ENCODE data around the gene BANF2. TPM values are rescaled to one million over a fixed set of nuclear protein-coding genes. Genes with fewer than 3 reads are reported as not detected.

Gene BANF2
- total and polyA plus RNA-seq, 2 of the 13 experiments (the other 11 are each of a cell fraction or from before 2014, with no cell fraction given): 0.35 TPM; not detected in 1

DNA sequence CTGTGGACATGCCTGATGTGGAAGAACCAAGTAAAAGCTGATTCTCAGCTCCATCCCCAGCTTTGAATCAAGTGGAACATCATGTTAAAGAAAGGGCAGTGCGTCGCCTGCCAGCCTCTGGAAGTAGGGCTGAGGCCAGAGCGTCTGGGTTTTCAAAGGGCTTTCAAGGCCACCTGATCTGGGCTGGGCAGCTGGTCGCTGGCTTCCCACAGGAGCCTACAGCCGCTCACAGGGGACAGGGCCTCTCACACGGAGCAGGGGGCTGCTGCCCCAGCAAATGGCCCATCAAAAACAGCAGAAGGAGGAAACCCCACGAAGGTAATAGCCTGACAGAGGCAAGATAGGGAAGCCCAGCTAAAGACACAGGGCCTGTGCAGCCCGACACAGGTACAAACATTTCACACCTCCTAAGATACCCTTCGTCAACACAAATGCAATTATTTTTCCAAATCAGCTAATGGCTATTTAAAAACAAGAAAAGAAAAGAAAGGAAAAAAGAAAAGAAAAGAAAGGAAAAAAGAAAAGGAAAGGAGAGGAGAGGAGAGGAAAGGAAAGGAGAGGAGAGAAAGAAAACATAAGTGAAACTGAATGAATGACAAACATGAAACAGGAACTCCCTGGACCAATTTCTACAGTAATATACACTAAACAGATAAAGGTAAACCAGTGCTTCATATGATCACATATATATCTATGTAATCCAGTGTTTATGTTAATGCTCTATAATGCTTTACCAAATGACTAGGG, 42.5 kb upstream of the BANF2 start:
- ATAC-seq (peak; percentile 3; the same call in 1 of the 3 replicates), DNase-seq (ENCODE audit: low spot score) (no peak), FAIRE-seq (no peak)
- intact Hi-C loops (cut with micrococcal nuclease; ENCODE audit: unreplicated experiment): loop anchor here (5.0 kb wide), 1 partner anchor 240 kb away; no protein-coding TSS in a partner anchor
- peaks cover 20% of the 10 kb centered on the region for H3K4me1 ChIP-seq (ENCODE audit: insufficient read depth, low read length)
- H3K9ac ChIP-seq (ENCODE audit: insufficient read depth, low read depth, low read length): no peak overlapping the region
- ChIA-PET CTCF (ENCODE audit: low intra/inter-chr PET ratio, low total read pairs) (interaction anchor here (2.1 kb wide), 1 partner anchor 241 kb away, joined by 7 read pairs; no protein-coding TSS in a partner anchor), POLR2A (interaction anchor here (0.5 to 1.1 kb wide), 2 partner anchors 25 to 310 kb away, joined by 3 to 4 read pairs; partner anchors contain the start of gene RRBP1)
- H3K4me2 ChIP-seq (ENCODE audit: low read depth, low read length): no peak overlapping the region
- H3K27ac ChIP-seq (ENCODE audit: extremely low read length, insufficient read depth, low read length): no peak overlapping the region
- H4K20me1 ChIP-seq (ENCODE audit: insufficient read depth, low read length): peaks cover 87% of the 10 kb centered on the region
- 86% methylated on average over 9 of the region's 9 CpGs for WGBS (ENCODE audit: low lambda C conversion rate)
- BruUV-seq (replicated peaks): no TSS peak
- no peaks in the 10 kb centered on the region for H3K9me3 ChIP-seq (ENCODE audit: low read length)
- in situ Hi-C loops (cut with HindIII; ENCODE audit: extremely low pct_ligation_motif_present, low pct_unique_long_range_greater_than_20kb): no loop called here
- no peaks in the 10 kb centered on the region for H3K27me3 ChIP-seq (ENCODE audit: control insufficient read depth in 1 of 2, insufficient read depth in 2 of 2, low read length in 2 of 2)
- H2AFZ ChIP-seq (ENCODE audit: low read length): no peak overlapping the region
- H3K4me3 ChIP-seq (replicated peaks in 1 of 3; ENCODE audit: insufficient read depth in 1 of 3, low read depth in 2 of 3, low read length in 3 of 3): no peak overlapping the region
- H3K36me3 ChIP-seq (replicated peaks in 1 of 2; ENCODE audit: control insufficient read depth in 1 of 2, insufficient read depth in 2 of 2, low read length in 2 of 2): peaks cover 60 to 76% of the 10 kb centered on the region in 2 experiments
- H3K79me2 ChIP-seq (ENCODE audit: insufficient read depth, low read length): peaks cover 82% of the 10 kb centered on the region
- TF ChIP-seq CBX2 (IDR thresholded peaks at IDR 0.05; ENCODE audit: low read depth, low read length): no peak
- no peak for TF ChIP-seq CBX2 (CRISPR knock-in tag; IDR thresholded peaks at IDR 0.05; ENCODE audit: low read depth)
- TF ChIP-seq, protein P1, sequence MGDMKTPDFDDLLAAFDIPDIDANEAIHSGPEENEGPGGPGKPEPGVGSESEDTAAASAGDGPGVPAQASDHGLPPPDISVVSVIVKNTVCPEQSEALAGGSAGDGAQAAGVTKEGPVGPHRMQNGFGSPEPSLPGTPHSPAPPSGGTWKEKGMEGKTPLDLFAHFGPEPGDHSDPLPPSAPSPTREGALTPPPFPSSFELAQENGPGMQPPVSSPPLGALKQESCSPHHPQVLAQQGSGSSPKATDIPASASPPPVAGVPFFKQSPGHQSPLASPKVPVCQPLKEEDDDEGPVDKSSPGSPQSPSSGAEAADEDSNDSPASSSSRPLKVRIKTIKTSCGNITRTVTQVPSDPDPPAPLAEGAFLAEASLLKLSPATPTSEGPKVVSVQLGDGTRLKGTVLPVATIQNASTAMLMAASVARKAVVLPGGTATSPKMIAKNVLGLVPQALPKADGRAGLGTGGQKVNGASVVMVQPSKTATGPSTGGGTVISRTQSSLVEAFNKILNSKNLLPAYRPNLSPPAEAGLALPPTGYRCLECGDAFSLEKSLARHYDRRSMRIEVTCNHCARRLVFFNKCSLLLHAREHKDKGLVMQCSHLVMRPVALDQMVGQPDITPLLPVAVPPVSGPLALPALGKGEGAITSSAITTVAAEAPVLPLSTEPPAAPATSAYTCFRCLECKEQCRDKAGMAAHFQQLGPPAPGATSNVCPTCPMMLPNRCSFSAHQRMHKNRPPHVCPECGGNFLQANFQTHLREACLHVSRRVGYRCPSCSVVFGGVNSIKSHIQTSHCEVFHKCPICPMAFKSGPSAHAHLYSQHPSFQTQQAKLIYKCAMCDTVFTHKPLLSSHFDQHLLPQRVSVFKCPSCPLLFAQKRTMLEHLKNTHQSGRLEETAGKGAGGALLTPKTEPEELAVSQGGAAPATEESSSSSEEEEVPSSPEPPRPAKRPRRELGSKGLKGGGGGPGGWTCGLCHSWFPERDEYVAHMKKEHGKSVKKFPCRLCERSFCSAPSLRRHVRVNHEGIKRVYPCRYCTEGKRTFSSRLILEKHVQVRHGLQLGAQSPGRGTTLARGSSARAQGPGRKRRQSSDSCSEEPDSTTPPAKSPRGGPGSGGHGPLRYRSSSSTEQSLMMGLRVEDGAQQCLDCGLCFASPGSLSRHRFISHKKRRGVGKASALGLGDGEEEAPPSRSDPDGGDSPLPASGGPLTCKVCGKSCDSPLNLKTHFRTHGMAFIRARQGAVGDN (CRISPR knock-in tag; IDR thresholded peaks at IDR 0.05): peak; percentile 44
- no peak for TF ChIP-seq SIN3B (IDR thresholded peaks at IDR 0.05; ENCODE audit: low read length)
- TF ChIP-seq AGO1 (IDR thresholded peaks at IDR 0.05; ENCODE audit: low read depth, low read length, poor library complexity, severe bottlenecking): peak; percentile 45
- TF ChIP-seq REPIN1 (CRISPR knock-in tag; IDR thresholded peaks at IDR 0.05; ENCODE audit: borderline replicate concordance, low read depth): no peak
- TF ChIP-seq, protein P2, sequence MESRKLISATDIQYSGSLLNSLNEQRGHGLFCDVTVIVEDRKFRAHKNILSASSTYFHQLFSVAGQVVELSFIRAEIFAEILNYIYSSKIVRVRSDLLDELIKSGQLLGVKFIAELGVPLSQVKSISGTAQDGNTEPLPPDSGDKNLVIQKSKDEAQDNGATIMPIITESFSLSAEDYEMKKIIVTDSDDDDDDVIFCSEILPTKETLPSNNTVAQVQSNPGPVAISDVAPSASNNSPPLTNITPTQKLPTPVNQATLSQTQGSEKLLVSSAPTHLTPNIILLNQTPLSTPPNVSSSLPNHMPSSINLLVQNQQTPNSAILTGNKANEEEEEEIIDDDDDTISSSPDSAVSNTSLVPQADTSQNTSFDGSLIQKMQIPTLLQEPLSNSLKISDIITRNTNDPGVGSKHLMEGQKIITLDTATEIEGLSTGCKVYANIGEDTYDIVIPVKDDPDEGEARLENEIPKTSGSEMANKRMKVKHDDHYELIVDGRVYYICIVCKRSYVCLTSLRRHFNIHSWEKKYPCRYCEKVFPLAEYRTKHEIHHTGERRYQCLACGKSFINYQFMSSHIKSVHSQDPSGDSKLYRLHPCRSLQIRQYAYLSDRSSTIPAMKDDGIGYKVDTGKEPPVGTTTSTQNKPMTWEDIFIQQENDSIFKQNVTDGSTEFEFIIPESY (CRISPR knock-in tag; IDR thresholded peaks at IDR 0.05): 0 out of 2 replicates have a peak, but pooled peaks have one; percentile 11
- TF ChIP-seq, protein P3, sequence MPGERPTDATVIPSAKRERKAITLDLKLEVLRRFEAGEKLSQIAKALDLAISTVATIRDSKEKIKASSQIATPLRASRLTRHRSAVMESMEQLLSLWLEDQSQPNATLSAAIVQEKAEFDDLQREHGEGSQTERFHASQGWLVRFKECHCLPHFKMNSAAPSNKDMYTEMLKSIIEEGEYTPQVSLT (CRISPR knock-in tag; IDR thresholded peaks at IDR 0.05; ENCODE audit: borderline replicate concordance, low read depth): no peak
- TF ChIP-seq, protein P4, sequence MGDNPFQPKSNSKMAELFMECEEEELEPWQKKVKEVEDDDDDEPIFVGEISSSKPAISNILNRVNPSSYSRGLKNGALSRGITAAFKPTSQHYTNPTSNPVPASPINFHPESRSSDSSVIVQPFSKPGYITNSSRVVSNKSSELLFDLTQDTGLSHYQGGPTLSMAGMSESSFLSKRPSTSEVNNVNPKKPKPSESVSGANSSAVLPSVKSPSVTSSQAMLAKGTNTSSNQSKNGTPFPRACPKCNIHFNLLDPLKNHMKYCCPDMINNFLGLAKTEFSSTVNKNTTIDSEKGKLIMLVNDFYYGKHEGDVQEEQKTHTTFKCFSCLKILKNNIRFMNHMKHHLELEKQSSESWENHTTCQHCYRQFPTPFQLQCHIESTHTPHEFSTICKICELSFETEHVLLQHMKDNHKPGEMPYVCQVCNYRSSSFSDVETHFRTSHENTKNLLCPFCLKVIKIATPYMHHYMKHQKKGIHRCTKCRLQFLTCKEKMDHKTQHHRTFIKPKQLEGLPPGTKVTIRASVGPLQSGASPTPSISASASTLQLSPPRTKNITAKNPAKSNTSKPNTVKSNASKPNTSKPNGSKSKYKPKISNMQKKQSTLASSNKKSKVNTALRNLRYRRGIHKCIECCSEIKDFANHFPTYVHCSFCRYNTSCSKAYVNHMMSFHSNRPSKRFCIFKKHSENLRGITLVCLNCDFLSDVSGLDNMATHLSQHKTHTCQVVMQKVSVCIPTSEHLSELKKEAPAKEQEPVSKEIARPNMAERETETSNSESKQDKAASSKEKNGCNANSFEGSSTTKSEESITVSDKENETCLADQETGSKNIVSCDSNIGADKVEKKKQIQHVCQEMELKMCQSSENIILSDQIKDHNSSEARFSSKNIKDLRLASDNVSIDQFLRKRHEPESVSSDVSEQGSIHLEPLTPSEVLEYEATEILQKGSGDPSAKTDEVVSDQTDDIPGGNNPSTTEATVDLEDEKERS (CRISPR knock-in tag; IDR thresholded peaks at IDR 0.05): no peak
- TF ChIP-seq, protein P5, sequence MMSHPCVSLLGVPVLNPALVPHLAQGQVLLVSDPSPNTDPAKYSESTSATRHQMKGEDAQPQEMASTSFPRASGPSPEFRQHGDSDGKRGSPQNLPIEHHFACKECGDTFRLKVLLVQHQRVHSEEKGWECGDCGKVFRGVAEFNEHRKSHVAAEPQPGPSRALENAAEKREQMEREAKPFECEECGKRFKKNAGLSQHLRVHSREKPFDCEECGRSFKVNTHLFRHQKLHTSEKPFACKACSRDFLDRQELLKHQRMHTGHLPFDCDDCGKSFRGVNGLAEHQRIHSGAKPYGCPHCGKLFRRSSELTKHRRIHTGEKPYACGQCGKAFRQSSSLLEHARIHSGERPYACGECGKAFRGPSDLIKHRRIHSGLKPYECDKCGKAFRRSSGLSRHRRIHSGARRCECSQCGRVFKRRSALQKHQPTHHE (CRISPR knock-in tag; IDR thresholded peaks at IDR 0.05; ENCODE audit: borderline replicate concordance): no peak
- 0 out of 2 replicates have a peak, but pooled peaks have one; percentile 26 for TF ChIP-seq PLRG1 (conservative IDR thresholded peaks at IDR 0.05)

All from HepG2 (cell line).